Left forelimb (tissue), 1 donor: ENCODE data around the gene MPP1.
"Not testable (repeated sequence)": the region's sequence is repeated elsewhere in the genome, so short reads cannot be mapped to it uniquely, and the experiment has no call there.

Experiments
- DNase-seq: peaks from one replicate; pipeline ENCODE4 v3.0.0-alpha.2; 2018; ENCODE audit warnings: low spot score

MPP1 gene

GRCh38 chrX:154804957-154805695, at the start of gene MPP1:
Gene MPP1, minus strand, starts transcription at chrX:154805485. Its CDS starts 112 bp downstream, at chrX:154805373.
- peak; percentile 79 for DNase-seq

DNA sequence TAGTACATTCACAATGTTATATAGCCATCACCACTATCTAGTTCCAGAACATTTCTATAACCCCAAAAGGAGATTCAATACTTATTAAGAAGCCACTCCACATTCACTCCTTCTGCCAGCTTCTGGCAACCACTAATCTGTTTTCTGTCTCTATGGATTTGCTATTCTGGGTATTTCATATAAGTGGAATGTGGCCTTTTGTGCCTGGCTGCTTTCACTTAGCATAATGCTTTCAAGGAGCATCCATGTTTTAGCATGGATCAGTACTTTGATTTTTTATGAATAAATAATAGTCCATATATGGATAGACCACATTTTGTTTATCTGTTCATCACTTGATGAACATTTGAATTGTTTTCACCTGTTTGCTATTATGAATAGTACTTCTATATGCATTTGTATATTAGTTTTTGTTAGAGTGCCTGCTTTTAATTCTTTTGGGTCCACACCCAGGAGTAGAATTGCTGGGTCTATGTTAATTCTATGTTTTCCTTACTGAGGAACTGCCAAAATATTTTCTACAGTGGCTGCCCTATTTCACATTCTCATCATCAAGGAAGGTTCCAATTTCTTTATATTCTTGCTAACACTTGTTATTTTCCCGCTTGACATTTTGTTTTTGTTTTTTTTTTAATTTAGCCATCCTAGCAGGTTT, 45.8 kb upstream of the MPP1 start:
- DNase-seq = no peak

- no peak for DNase-seq
Observed at GRCh38 chrX:154840856-154841255, 35.6 kb upstream of the MPP1 start.

- DNase-seq = no peak
Observed at GRCh38 chrX:154836163-154836562, 30.9 kb upstream of the MPP1 start.

GRCh38 chrX:154834562-154834961, 29.3 kb upstream of the MPP1 start, which contains the start of gene SMIM9:
Gene SMIM9, minus strand, starts transcription at chrX:154834662. Its CDS starts 3,806 bp downstream, at chrX:154830856.
- no peak for DNase-seq

GRCh38 chrX:154833746-154834274, 28.5 kb upstream of the MPP1 start:
- no peak for DNase-seq

DNA sequence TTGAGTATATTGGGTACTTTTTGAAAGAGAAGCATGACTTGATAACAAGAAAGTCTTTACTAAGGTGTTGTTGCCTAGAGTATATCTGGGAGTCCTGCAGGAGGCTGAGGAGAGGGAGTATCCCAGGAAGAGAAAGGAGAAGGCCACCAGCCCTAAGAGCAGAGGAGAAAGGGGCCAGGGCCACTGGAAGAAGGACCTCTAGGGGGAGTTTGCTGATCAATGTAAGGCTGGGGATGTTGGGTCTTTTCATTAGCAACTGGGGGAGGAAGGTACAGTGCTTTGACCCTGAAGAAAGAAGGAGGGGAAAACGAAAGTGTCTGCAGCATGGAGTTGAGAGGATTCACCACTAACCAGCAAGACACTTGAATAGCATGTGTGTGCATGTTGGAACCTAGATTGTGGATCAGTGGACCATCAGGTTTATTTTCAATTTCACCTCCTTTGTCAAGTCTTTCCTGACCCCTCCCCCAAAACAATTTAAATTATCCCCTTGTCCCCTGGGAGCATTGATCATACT, 24.7 kb upstream of the MPP1 start:
- DNase-seq = no peak

DNA sequence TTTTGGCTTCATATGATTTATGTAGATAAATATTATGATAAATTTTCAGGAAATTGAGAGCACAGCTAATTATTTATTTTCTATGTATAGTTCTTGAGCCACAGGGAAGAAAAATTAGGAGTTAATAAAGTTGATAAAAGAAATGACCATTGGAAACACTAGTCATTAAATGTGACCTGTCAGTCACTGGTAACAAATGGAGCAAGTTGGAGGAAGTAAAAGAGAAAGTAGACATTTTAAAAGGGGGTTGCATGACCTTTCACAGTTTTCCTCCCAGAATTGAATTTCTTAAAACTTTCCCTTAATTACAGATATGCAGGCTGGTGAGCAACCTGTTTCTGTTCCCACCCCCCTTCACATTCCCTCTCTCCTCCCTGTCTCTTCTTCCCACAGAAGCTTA, 23.8 kb upstream of the MPP1 start:
- no peak for DNase-seq

GRCh38 chrX:154828016-154828408, 22.7 kb upstream of the MPP1 start:
- no peak for DNase-seq

- no peak for DNase-seq
Observed at GRCh38 chrX:154827194-154828015, 22.1 kb upstream of the MPP1 start.

- not testable (repeated sequence) for DNase-seq
Observed at GRCh38 chrX:154825586-154825985, 20.3 kb upstream of the MPP1 start.

- DNase-seq = no peak
Observed at GRCh38 chrX:154824638-154825037, 19.4 kb upstream of the MPP1 start.

DNA sequence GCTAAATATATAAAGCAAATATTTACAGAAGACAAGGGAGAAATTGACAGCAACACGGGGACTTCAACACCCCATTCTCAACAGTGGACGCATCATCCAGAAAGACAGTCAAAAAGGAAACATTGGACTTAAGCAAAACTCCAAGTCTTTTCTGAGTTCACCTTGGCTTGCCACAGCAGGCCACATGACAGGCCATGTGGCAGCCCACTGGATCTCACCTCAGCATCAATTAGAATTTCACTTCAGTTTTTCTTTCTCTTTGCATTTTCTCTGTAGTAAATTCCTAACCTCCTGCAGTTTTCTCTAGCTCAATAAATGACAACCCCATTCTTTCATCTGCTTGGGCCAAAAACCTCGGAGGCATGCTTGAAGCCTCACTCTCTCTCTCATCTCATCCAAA, 16.7 kb upstream of the MPP1 start:
- no peak for DNase-seq

DNA sequence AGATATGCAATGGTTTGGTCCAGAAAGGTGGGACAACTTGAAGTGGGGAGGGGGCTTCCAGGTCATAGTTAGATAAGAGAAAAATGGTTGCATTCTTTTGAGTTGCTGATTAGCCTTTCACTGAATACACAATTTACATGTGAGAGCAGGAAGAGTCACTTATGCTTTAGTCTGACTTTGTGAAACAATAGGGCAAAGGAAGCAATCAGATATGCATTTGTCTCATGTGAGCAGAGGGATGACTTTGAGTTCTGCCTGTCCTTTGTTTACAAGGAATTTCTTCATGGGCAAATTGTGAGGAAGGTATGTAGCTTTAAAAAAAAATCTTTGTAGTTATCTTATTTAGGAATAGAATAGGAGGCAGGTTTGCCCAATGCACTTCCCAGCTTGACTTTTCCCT, 16.2 kb upstream of the MPP1 start:
- DNase-seq = no peak

DNA sequence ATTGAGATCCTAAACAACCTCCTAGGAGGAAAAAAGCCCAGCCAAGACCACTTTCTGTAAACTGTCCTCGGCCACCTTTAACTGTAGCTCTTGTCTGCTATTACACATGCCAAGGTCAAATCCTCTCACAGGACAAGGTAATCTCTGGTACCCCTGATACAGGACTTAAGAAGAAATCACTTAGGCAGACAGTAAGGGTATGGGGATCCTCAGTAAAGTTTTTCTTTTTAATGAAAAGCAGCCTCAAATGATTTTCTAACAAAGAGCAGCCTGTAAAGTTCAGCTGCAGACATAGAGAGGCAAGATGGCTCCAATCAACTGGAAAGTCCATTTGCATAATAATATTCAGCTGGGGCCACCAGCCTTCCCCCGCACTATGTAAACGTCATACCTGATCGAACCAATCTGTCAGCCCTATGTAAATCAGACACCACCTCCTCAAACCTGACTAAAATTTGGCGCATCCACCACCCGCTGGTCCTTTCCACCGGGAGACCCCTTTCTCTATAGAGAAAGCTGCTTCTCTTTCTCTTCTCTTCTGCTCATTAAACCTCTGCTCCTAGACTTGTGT, 14.6 kb upstream of the MPP1 start:
- no peak for DNase-seq

DNA sequence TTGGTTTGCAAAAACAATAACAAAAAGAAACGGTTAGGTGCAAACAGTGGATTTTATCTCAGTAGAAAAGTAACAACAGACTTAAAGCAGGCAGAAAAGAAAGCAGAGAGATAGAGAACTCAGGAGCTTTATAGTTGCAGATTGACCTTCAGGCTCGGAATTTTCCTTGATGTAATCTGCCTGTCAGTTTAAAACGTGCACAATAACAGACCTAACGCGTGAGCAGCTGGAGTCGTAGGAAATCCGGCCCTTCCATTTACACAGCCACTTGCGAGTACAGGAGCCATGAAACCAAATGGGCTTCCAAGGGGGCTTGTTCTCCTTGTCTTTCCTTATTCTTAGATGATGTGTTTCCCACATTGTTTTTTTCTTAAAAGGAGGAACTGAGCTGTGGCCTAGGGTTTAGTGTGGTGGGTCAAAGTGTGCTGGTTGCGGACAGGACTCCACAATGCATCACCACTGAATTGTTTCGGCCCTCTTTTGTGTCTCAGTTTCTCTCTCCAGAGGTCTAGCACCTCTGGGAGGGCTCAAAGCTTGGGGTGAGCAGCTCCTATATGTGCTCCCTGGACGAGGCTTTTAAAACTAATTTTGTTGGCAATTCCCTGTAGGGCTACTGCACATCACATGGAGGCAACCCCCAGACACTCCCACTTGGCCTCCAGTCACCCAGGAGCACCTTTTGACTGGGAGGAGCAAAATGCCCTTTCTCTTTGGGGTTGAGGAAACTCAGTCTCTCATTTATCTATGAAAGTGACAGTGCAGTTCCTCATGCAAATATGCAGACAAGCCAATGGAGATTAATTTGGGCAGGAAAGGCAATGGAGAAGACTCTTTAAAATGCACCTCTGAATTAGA, 13.9 kb upstream of the MPP1 start:
- DNase-seq = no peak

DNA sequence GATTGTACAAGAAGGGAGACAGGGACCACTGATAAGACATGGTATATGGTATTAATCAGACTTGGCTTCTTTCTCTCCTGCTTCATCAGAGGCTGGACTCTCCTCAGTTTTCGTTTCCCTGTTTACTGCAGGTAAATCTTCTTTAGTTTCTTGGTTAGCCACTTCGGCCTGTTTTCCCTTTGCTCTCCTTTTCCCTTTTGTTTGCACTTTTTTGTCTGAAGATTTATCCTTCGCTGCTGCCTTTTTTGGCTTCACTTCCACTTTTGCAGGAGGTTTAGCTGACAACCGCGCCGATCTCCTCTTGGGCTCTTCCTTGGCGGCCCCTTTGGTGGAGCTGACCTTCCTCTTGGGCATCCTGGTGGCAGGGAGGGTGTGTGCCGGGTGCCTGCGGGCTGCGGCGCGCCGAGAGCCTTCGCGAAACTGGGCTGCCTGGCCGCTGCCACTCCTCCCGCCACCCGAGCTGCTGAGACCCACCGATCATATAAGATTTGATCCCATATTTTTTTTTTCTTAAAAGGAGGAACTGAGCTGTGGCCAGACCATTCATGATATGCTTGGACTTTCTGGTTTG, 11.8 kb upstream of the MPP1 start:
- not testable (repeated sequence) for DNase-seq

DNA sequence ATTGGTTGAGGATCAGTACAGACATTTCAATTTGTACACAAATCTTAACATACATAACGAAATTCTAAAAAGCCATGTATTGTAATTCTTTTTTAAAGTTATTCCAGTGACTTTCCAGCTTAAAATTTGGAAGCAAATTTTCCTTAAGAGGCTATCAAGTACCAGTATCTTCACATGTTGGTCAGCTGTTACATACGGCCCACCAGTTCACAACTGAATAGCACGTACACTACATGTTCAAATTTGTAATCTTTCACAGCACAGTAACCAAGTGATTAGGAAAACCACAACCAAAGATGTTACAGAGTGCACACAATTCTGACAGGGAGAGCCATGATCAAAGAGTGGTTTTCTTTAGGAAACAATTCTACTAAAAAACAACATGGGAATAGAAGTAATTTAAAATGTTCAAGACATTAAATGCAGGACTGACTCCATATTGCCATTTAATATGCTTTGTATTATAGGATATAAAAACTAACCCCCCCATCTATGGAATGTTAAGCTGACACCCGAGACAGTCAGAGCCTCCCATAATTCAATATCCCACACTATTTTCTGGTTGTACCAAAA, 11.1 kb upstream of the MPP1 start:
- not testable (repeated sequence) for DNase-seq

DNA sequence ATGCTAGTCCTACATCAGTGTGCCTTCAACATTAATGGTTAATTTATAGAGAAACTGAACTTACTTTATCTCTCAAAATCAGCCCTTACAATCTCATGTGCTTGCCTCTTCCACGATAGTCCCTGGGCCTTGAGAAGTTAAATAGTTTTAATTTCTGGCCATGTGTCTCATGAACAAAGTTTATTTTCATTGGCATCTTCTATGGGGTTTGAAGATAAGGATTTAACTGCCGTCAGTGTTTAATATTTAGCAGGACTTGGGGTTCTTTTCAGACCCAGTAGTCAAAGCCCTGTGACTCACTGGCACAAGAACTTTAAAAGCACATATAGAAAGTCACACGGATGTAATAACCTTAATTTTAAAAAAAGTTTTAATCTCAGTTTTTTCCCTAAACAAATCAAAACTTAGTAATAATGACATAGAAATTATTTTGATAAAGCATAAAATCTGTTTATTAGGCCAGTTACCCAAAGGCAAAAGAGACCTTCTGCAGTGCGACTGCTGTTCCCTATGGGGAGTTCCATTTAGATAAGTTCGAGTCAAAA, 10.1 kb upstream of the MPP1 start:
- no peak for DNase-seq

GRCh38 chrX:154813801-154814200, 8.5 kb upstream of the MPP1 start:
- DNase-seq = no peak
